ENCODE measurements around the gene ANOS1. TPM values are rescaled to one million over a fixed set of nuclear protein-coding genes. Genes with fewer than 3 reads are reported as not detected.

The ANOS1 gene
- total RNA-seq, 1 donor from 2014 or later = 0.26 TPM

- Histone ChIP-seq H3K36me3 (ENCODE audit: control insufficient read depth, insufficient read depth, low read length) (no peaks in the 10 kb centered on the region), H3K27me3 (ENCODE audit: control insufficient read depth, insufficient read depth, low read length) (no peaks in the 10 kb centered on the region), H3K4me3 (ENCODE audit: low read depth, low read length) (no peak overlapping the region)
- DNase-seq (ENCODE audit: low read depth) = no peak
- no peak for TF ChIP-seq CTCF (IDR thresholded peaks at IDR 0.05; ENCODE audit: insufficient read depth, low read length, severe bottlenecking)
- FAIRE-seq = no peak
Measured at GRCh38 chrX:8591501-8591900, 140.4 kb downstream of the ANOS1 start.

GRCh38 chrX:8586953-8587352 is 145.0 kb downstream of the ANOS1 start:
- Histone ChIP-seq H3K4me3 (ENCODE audit: low read depth, low read length) (no peak overlapping the region), H3K27me3 (ENCODE audit: control insufficient read depth, insufficient read depth, low read length) (no peaks in the 10 kb centered on the region), H3K36me3 (ENCODE audit: control insufficient read depth, insufficient read depth, low read length) (no peaks in the 10 kb centered on the region)
- no peak for DNase-seq (ENCODE audit: low read depth)
- FAIRE-seq = no peak
- no peak for TF ChIP-seq CTCF (IDR thresholded peaks at IDR 0.05; ENCODE audit: insufficient read depth, low read length, severe bottlenecking)

- no peaks in the 10 kb centered on the region for H3K36me3 ChIP-seq (ENCODE audit: control insufficient read depth, insufficient read depth, low read length)
- H3K27me3 ChIP-seq (ENCODE audit: control insufficient read depth, insufficient read depth, low read length) = no peaks in the 10 kb centered on the region
- peak; percentile 39 for DNase-seq (ENCODE audit: low read depth)
- FAIRE-seq = no peak
- H3K4me3 ChIP-seq (ENCODE audit: low read depth, low read length) = no peak overlapping the region
- no peak for TF ChIP-seq CTCF (IDR thresholded peaks at IDR 0.05; ENCODE audit: insufficient read depth, low read length, severe bottlenecking)
Measured at GRCh38 chrX:8579602-8580001, 152.3 kb downstream of the ANOS1 start.

- FAIRE-seq (no peak), DNase-seq (ENCODE audit: low read depth) (no peak)
- H3K27me3 ChIP-seq (ENCODE audit: control insufficient read depth, insufficient read depth, low read length) = no peaks in the 10 kb centered on the region
- no peaks in the 10 kb centered on the region for H3K36me3 ChIP-seq (ENCODE audit: control insufficient read depth, insufficient read depth, low read length)
- TF ChIP-seq CTCF (IDR thresholded peaks at IDR 0.05; ENCODE audit: insufficient read depth, low read length, severe bottlenecking) = no peak
- no peak overlapping the region for H3K4me3 ChIP-seq (ENCODE audit: low read depth, low read length)
Measured at GRCh38 chrX:8576821-8577220, 155.1 kb downstream of the ANOS1 start.

- FAIRE-seq (no peak), DNase-seq (ENCODE audit: low read depth) (no peak)
- H3K4me3 ChIP-seq (ENCODE audit: low read depth, low read length) = no peak overlapping the region
Measured at GRCh38 chrX:8565729-8566128, 166.2 kb downstream of the ANOS1 start.

More at GRCh38 chrX:8565729-8566128, 166.2 kb downstream of the ANOS1 start:
- no peak for TF ChIP-seq CTCF (IDR thresholded peaks at IDR 0.05; ENCODE audit: insufficient read depth, low read length, severe bottlenecking)
- H3K36me3 ChIP-seq (ENCODE audit: control insufficient read depth, insufficient read depth, low read length) = no peaks in the 10 kb centered on the region
- no peaks in the 10 kb centered on the region for H3K27me3 ChIP-seq (ENCODE audit: control insufficient read depth, insufficient read depth, low read length)
